IPS DF 6.9 (cell line): ENCODE measurements around the gene CEP83.
A peak's percentile ranks its signal among the peaks of the same experiment; 100 is the strongest.

Experiments
- DNase-seq: peaks from one replicate; pipeline ENCODE4 v3.0.0-alpha.2; 2013; ENCODE audit warnings: low read depth, low spot score
- H3K27ac ChIP-seq: one replicate; pipeline ENCODE4 v1.5.1; 2013; ENCODE audit warnings: low read length, control low read depth
- H3K27me3 ChIP-seq: 2 replicates; pipeline ENCODE4 v1.6.1; 2013; ENCODE audit warnings: mild to moderate bottlenecking, low read length; ENCODE audit not compliant: control insufficient read depth, insufficient read depth
- H3K36me3 ChIP-seq: 2 replicates; pipeline ENCODE4 v1.6.1; 2013; ENCODE audit warnings: low read length; ENCODE audit not compliant: control insufficient read depth, insufficient read depth
- H3K4me1 ChIP-seq: 2 replicates; pipeline ENCODE4 v1.6.1; 2013; ENCODE audit warnings: low read length; ENCODE audit not compliant: control insufficient read depth, insufficient read depth
- H3K4me3 ChIP-seq: 2 replicates; pipeline ENCODE4 v1.5.1; 2013; ENCODE audit warnings: mild to moderate bottlenecking, low read length
- H3K9me3 ChIP-seq: 2 replicates; pipeline ENCODE4 v1.6.1; 2013; ENCODE audit warnings: low read length, inconsistent platforms; ENCODE audit not compliant: control insufficient read depth, insufficient read depth
- WGBS: extraction: QIAGEN DNeasy Blood & Tissue Kit; methylation state at CpG from one replicate; pipeline ENCODE4 v1.1.7; 2013; ENCODE audit warnings: mixed read lengths, missing lambda C conversion rate; ENCODE audit not compliant: insufficient read length, insufficient coverage; 5-methylcytosine and 5-hydroxymethylcytosine counted together

CEP83 gene

GRCh38 chr12:94263905-94264561 lies 195.6 kb downstream of the CEP83 start:
- peak; percentile 83 for DNase-seq
- Histone ChIP-seq H3K4me1 (peaks cover 24% of the 10 kb centered on the region), H3K9me3 (no peaks in the 10 kb centered on the region), H3K27ac (no peak overlapping the region), H3K36me3 (no peaks in the 10 kb centered on the region), H3K4me3 (no peak overlapping the region), H3K27me3 (no peaks in the 10 kb centered on the region; the same call in 1 of the 2 replicates)
- WGBS, result no CpG with 5 or more reads among the region's 20 CpGs

GRCh38 chr12:94263011-94263811 lies 196.5 kb downstream of the CEP83 start:
- Histone ChIP-seq H3K27me3 (no peaks in the 10 kb centered on the region; the same call in 1 of the 2 replicates), H3K4me3 (no peak overlapping the region), H3K9me3 (no peaks in the 10 kb centered on the region), H3K36me3 (no peaks in the 10 kb centered on the region), H3K4me1 (peaks cover 24% of the 10 kb centered on the region), H3K27ac (no peak overlapping the region)
- DNase-seq, result no peak
- WGBS, result no CpG with 5 or more reads among the region's 14 CpGs

- DNase-seq, result no peak
- Histone ChIP-seq H3K4me1 (peaks cover 24% of the 10 kb centered on the region), H3K36me3 (no peaks in the 10 kb centered on the region), H3K27me3 (no peaks in the 10 kb centered on the region; the same call in 1 of the 2 replicates), H3K27ac (no peak overlapping the region), H3K4me3 (no peak overlapping the region), H3K9me3 (no peaks in the 10 kb centered on the region)
- no CpG with 5 or more reads among the region's 17 CpGs for WGBS
Observed at GRCh38 chr12:94262228-94263010, 197.2 kb downstream of the CEP83 start.

GRCh38 chr12:94261786-94262185 lies 197.9 kb downstream of the CEP83 start:
- no peaks in the 10 kb centered on the region; the same call in 1 of the 2 replicates for H3K27me3 ChIP-seq
- WGBS, result no CpG with 5 or more reads among the region's 3 CpGs
- peaks cover 24% of the 10 kb centered on the region for H3K4me1 ChIP-seq
- H3K4me3 ChIP-seq, result no peak overlapping the region
- no peaks in the 10 kb centered on the region for H3K36me3 ChIP-seq
- no peak for DNase-seq
- no peak overlapping the region for H3K27ac ChIP-seq
- no peaks in the 10 kb centered on the region for H3K9me3 ChIP-seq

- peak; percentile 45 for DNase-seq
- Histone ChIP-seq H3K9me3 (no peaks in the 10 kb centered on the region), H3K4me1 (peaks cover 24% of the 10 kb centered on the region), H3K27ac (no peak overlapping the region), H3K27me3 (no peaks in the 10 kb centered on the region; the same call in 1 of the 2 replicates), H3K36me3 (no peaks in the 10 kb centered on the region), H3K4me3 (no peak overlapping the region)
- WGBS, result no CpG with 5 or more reads among the region's 2 CpGs
Observed at GRCh38 chr12:94261119-94261518, 198.5 kb downstream of the CEP83 start.

GRCh38 chr12:94260717-94261116 lies 198.9 kb downstream of the CEP83 start:
- Histone ChIP-seq H3K27ac (no peak overlapping the region), H3K4me1 (peaks cover 22% of the 10 kb centered on the region), H3K27me3 (no peaks in the 10 kb centered on the region; the same call in 1 of the 2 replicates), H3K9me3 (no peaks in the 10 kb centered on the region), H3K4me3 (no peak overlapping the region), H3K36me3 (no peaks in the 10 kb centered on the region)
- no peak for DNase-seq
- no CpG with 5 or more reads among the region's 13 CpGs for WGBS

- Histone ChIP-seq H3K36me3 (no peaks in the 10 kb centered on the region), H3K4me3 (no peak overlapping the region), H3K27ac (no peak overlapping the region), H3K4me1 (peaks cover 22% of the 10 kb centered on the region), H3K27me3 (no peaks in the 10 kb centered on the region; the same call in 1 of the 2 replicates), H3K9me3 (no peaks in the 10 kb centered on the region)
- DNase-seq, result no peak
- no CpG with 5 or more reads among the region's 3 CpGs for WGBS
Observed at GRCh38 chr12:94260017-94260416, 199.7 kb downstream of the CEP83 start.

GRCh38 chr12:94258593-94258992 lies 201.1 kb downstream of the CEP83 start:
- Histone ChIP-seq H3K27ac (no peak overlapping the region), H3K36me3 (no peaks in the 10 kb centered on the region), H3K4me3 (no peak overlapping the region), H3K4me1 (peaks cover 14% of the 10 kb centered on the region), H3K27me3 (no peaks in the 10 kb centered on the region; the same call in 1 of the 2 replicates), H3K9me3 (no peaks in the 10 kb centered on the region)
- no CpG with 5 or more reads among the region's 2 CpGs for WGBS
- no peak for DNase-seq
